Skin of body (tissue), 2 donors: ENCODE data around the gene GPR63. TPM values are rescaled to one million over a fixed set of nuclear protein-coding genes. Genes with fewer than 3 reads are reported as not detected.
"Not testable (repeated sequence)": the region's sequence is repeated elsewhere in the genome, so short reads cannot be mapped to it uniquely, and the experiment has no call there.

ENCODE experiments used
- DNase-seq: peaks from one replicate; lab custom pipeline; 2025; lab: John Stamatoyannopoulos, UW
- total RNA-seq: library from RNA; depleted of rRNA; stranded (reverse); fragments of >200 nt; gene quantifications from one replicate; pipeline ENCODE4 v1.2.3, GENCODE V29; 2014

Gene GPR63, protein sequence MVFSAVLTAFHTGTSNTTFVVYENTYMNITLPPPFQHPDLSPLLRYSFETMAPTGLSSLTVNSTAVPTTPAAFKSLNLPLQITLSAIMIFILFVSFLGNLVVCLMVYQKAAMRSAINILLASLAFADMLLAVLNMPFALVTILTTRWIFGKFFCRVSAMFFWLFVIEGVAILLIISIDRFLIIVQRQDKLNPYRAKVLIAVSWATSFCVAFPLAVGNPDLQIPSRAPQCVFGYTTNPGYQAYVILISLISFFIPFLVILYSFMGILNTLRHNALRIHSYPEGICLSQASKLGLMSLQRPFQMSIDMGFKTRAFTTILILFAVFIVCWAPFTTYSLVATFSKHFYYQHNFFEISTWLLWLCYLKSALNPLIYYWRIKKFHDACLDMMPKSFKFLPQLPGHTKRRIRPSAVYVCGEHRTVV
- total RNA-seq, result 1.5 TPM

DNA sequence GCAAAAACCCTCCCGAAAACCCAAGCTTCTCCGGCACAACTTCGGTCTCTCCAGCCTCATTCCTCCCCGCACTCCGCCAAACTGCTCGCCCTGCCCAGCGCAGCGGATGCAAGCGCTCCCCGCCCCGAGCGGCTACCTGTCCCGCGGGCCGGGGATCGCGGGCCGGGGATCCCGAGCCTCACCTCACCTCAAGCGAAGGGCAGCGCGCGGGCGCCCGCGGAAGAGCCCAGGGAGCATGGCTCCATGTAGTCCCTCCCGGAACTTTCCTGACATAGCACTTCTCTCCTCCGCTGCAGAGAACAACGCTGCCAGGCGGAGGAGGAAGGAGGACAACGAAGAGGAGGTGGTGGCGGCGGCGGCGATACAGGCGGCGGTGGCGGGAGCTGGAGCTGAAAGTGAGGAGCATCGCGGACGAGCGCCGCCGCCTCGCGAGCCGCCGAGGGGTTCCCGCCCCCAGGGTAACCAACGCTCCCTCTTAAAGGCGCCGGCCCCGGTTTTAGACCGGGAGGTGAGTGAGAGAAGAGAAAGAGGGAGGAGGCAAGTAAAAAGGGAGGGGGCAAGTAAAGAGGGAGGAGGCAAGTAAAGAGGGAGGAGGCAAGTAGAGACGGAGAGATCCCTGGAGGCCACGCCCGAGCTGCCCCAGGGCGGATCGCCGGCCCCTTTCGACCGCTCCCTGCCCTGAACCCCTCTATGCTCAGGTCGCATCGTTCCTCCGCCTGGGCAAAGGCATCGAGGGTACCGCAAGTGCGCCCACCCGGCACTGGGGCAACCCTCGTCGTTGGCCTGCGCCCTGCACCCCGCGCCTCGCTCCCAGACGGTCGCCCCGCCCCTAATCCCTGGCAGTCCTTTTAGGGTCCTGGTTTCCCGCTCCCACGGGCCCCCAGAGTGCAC, at the start of gene GPR63:
Gene GPR63, minus strand, starts transcription at position 397 of the 891 bp plus-strand sequence. CDS start 37,746 bp downstream, outside the sequence.
- no peak for DNase-seq

DNA sequence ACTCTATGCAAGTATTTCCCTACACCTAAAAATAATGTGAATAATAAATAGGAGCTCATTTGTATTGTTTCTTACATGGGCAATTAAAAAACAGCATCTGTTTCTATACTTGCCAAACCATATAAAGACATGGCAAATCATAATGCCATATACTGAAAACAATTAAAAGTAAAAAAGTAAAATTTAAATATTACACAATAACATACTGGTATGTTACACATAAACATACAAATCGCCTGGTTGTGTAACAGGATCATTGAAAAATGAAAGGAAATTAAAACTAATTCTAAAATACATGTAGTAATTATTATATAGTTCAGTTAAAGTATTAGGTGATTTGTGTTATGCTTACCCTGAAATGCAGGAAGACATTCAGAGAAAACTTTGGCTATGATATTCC, 49.2 kb upstream of the GPR63 start:
- DNase-seq, result no peak

DNA sequence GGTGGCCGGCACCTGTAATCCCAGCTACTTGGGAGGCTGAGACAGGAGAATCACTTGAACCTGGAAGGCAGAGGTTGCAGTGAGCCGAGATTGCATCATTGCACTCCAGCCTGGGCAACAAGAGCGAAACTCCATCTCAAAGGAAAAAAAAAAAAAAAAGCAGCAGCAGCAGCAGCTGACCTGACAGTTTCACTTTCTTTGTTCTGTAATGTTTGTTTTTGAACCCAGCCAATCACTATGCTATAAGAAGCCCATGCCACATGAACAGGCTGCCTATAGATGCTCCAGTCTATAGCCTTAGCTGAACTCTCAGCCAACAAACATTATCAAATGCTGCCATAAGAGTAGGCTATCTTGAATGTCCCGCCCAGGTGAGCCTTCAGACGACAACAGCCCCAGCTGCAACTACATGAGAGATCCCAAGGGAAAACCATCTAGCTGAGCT, 47.9 kb upstream of the GPR63 start:
- not testable (repeated sequence) for DNase-seq

DNA sequence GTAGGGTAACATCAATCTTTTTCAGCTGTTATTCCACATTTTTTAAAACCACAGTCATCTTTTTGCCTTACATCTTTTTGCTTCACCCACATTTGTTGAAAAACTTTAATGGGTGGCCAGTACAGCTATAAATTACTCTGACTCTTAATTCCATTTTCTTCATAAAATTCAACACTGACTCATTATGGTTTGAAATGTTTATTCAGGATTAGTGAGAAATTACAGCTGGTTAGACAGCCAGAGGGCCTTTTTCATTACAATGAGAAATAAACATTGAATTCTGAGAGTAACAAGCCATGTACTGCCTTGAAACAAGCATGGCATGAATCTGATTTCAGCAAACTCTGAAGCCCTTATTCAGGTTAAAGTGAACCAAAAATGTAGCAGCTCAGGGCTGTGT, 40.9 kb upstream of the GPR63 start:
- DNase-seq, result no peak

DNA sequence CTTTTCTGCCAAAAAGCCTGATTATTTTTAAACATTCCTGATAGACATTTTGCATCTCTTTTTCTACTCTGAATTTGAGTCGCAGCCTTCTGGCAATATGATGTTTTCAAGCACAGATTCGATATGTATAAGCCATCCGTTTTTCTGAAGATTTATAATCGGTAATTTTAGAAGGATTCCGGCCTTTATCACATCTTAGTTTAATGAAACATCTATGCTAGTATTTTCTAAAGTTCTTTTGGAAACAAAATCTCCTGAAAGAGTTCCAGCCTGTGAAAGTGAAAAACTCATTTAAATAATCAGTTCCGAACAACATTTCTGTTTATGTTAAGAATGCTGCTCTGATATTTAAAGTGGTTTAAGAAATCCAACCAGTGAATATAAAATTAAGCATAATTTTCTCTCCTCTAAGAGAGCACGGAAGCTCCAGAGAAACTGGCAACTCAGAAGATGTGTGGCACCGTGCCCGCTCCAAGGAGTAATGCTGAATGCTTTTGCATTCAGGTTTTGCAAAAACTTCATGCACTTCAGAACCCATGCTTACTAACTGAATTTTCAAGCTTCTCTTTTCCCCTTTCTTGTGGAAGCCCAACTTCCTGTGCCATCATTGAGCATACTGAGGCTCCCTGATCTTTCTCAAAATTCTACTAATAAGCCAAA, 39.7 kb upstream of the GPR63 start:
- DNase-seq, result no peak

DNA sequence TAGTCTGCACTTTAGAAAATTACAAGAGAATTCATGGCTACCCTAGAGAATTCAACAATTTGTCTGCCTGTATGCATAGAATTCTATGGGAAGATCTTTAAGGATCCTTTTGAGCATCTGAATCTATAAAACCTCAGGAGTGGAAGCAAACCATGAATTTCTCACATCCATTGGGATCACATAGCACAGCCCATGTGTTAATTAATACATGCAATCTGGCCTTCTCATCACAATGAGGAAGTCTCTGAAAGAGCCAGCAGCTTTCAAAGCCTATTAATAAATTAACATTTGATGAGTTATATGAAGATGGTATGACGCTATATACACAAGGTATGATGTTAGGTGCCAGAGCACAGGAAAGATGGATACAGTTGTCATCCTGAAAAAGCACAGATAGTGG, 35.7 kb upstream of the GPR63 start:
- no peak for DNase-seq

DNA sequence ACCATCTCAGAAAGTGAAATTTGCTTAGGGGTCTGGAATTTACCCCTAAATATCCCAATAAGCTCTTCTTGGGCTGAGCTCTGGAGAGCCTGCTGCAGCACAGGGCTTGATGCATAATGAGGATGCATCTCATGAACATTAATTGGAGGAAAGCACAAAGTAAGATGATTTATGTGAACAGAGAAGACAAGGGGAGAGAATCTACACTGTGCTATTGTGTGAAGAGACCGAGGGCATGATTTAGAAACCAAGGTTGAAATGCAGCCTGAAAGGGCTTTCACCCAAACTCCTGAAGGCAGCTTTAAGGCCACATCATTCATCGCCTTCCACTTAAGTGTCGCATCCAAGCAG, 27.8 kb upstream of the GPR63 start:
- no peak for DNase-seq

DNA sequence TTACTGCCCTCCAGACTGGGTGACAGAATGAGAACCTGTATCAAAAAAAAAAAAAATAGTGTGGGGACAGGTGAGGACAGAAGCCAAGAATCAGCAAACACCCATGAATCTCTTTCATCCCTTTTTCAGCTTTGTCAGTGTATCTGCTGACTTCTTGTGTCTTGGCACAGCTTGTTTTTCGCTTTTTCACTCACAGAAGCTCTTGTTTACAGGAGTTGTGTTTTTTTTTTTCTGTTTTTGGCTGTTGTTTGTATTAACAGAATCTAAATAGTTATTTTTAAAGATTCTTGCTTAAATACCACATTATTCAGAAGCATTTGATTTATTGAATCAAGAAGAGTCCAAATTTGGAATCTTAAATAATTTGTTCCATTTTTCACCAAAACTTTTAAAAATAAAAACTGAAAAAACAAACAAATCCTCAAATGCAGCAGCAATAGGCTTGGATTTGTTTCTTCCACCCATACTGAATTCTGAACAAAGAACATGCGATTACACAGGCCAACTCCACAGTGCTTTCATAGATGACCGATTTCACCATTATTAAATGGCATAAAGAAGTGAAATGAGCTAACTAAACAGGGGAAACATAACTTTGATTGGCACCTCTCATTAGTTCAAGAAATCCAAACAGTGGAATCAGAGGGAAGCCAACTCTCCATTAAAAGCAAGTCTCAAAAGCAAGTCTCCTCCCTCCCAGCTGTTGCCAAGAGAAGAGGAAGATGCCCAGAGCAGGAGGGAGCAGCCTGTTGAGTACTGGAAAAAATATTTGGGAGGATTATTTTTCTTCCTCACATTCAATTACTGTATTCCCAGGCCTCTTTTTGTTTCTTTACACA, 27.2 kb upstream of the GPR63 start:
- no peak for DNase-seq

DNA sequence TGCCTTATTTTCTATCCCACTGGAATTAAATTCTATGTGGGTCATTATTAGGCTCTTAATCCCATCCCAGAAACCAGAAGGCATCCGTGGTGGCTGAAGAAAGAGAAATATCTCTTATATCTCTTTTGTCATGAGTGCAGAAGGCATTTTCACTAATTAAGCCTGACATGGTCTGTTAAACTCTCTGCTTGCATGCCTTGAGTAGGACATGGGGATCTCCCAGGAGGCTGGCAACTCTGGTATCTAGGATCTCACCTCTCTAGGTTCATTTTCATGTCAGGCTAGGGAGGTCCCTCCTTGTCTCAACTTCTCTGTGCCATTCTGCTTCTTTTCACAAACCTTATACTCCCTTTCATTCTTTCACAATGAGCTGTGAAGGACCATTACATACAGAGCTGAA, 25.3 kb upstream of the GPR63 start:
- no peak for DNase-seq

DNA sequence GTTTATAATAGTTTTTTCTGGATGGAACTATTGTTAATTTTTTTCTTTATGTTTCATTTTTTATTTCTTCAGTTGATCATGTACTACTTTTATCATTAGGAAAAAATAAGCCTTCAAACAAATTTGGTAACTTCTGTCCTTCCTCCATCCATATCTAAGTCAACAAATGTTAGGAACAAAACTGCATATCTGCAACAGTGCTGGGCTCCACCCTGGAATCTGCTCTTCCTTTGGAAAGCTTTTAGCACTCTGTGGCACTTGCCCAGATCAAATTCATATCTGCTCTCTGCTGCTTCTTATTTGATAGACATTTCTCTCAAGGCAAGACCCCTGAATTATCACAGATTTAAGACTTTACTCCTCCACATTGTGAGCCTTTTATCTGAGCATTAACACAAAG, 24.3 kb upstream of the GPR63 start:
- DNase-seq, result no peak

DNA sequence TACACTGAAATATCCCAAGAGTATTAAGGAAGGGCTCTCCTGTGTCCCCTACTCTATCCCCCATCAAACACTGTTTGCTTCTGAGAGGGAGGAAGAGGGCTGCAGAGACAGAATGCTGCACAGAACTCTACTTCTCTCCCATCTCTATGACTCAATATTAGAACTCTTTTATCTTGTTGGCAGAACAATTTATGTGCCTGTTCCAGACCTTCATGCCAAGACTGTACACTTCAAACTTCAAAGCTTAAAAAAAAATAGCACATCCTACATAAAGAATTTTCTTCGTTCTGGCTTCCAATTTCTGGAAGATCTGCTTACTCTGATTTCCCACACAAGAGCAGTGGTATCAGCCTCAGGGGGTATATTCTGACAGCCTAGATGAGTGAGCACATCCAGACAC, 19.6 kb upstream of the GPR63 start:
- no peak for DNase-seq

DNA sequence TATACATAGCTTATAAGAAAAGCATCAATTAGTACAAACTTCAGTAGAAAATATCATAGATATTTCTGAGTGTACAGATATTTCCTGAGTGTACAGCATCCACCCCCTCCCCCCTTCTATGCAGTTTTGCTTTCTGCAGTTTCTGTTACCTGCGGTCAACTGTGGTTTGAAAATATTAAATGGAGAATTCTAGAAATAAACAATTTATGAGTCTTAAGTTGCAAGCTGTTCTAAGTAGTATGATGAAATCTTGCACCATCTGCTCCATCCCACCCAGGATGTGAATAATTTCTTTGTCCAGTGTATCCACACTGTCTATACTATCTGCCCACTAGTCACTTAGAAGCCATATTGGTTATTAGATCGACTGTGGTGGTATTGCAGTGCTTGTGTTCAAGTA, 15.8 kb upstream of the GPR63 start:
- DNase-seq, result no peak

DNA sequence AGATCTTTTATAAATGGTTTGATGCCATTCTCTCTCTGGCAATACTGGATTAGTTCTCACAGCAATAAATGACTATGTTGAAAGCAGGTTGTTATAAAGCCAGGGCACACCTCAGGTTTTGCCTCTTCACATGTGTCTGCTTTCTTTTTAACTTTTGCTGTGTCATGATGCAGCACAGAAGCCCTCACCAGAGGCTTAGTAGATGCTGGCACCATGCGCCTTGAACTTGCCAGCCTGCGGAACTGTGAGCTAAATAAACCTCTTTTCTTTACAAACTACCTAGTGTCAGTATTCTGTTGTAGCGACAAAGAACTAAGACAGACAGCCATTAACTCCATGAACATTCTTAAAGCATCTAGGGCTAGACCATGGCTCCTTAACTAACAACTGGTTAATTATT, 15.3 kb upstream of the GPR63 start:
- no peak for DNase-seq

DNA sequence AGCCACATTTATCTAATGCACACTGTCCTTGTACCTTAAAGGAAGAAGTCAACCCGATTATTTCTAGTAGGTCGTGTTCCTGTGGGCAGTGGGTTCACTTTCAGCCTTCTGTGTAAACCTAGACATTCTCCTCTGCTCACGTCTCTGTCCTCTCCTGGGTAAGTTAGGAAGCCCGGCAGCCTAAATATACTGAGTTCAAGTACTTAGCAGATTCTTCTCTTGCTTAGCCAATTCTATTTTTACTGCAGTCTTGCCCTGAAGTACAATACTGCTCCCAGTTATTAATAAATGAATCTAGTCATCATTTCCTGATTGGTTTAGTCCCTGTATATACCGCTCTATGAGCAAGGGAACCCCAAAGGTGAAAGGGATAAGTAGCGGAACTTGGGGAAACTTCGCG, 14.6 kb upstream of the GPR63 start:
- no peak for DNase-seq

DNA sequence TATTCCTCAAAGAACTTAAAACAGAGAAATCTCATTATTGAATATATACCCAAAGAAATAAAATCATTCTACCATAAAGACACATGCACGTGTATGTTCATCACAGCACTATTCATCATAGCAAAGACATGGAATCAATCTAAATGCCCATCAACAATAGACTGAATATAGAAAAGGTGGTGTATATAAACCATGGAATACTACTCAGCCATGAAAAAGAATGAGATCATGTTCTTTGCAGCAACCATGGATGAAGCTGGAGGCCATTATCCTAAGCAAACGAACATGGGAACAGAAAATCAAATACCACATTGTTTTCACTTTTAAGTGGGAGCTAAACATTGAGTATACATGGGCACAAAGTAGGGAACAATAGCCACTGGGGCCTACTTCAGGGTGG, 12.3 kb upstream of the GPR63 start:
- no peak for DNase-seq

DNA sequence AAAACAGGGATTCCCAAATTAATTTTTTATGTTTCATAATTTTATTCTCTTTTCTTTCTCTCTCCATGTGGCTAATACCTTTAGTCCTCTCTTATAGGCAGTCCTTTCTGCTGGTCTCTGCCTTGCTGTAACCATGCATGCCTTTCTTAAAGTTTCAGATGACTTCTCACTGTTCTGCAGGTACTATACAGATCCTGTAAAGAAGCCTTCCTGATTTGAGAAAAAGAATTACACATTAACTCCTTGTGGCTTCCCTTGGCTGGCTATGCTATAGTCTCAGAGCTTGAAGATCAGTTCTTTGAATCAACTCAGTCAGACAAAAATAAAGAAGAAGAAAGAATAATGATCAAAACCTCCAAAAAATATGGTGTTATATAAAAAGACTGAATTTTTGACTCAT, 7.3 kb upstream of the GPR63 start:
- DNase-seq, result no peak

DNA sequence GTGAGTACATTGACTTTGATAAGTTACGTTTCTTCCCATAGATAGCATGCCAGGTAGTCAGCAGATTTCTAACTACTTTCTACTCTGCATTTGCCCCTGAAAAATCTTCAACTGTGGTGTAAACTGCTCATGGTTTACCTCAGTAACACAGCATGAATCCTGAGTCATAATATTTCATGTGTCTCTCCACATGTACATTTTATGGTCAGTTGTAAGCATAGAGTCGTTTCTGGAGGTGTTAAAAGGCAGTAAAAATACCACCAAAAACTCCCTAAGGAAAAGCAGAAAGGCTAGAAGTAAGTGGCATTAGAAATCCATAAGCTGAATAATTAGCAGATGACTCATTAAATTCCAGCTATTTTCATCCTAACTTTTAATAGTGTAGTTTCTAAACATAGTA, 4.1 kb upstream of the GPR63 start:
- DNase-seq, result no peak

DNA sequence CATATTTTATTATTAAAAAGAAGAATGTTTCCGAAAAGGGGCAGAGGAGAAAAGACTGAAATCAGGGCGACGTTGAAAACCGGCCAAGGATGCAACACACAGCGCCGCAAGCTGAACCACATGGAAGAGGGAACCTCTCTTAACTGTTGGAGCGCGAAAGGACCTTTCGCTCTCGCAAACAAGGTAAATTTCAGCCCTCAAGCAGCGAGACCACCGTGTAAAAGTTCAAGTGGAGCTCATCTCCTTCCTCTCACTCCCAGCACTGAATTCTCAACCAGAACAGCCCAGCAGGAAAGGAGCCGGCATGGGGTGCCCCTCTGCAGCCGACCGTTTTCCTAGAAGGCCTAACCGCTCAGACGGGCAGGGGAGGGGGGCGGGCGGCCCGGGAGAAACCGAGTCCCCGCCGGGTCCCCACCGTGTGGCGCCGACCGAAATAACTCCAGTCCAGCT, 621 bp downstream of the GPR63 start:
- DNase-seq, result no peak

DNA sequence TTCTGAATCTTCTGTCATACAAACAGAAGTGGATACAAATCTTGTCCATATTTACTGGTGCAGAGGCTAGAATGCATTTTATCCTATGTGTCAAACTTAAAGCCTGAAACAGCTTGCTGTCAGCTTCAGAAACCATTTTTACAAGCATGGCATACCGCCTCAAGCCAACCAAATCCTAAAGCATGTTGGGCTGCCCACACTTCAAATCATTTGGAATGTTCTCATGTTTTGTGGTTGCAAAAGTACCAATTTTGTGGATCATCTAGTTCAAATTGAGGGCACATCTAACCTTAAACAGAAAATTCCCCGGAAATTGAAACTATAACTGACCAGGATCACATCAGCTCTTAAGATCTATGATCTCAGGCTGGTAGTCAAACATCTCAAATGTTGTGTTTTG, 3.2 kb downstream of the GPR63 start:
- no peak for DNase-seq

DNA sequence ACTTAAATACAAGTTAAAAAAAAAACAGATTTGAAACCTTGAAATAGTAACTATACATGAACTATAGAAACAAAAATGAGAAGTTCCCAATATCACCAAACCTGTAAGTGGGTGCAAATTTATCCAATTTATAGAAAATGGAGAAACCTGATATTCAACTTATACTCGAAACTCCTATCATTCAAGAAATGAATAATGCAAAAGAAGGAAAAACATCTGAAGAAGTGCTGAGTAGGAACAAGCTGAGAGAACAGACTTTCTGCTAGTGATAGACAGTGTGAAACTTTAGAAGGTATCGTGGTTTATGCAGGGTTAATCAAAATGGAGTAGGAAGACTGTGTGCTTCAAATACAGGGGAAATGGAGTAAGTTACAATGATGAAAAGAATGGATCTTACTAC, 4.5 kb downstream of the GPR63 start:
- DNase-seq, result no peak

DNA sequence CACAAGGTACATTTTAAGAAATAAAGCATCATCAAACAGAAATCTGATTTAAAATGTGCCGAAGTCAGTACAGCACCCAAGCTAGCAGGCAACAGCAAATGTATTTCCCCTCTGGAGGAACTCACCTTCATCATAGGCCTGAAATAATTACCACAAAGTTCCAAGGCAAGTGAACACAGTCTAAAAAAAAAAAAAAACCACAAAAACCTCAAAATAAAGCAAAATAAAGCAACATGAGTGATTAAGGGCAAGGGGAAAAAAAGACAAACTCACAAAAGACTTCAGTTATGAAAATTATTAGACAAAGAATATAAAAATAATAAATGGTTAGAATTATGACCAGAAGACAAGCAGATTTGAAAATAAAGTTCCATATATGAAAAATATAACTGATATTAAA, 10.4 kb downstream of the GPR63 start:
- DNase-seq, result no peak
